Psoas muscle (tissue), 8 donors: Measurements from ENCODE around the gene ZNF521. TPM values are rescaled to one million over a fixed set of nuclear protein-coding genes. Genes with fewer than 3 reads are reported as not detected.

ENCODE experiments used
- ATAC-seq, 4 donors: fragments of 200-7000 bp; cut with Tn5 transposase; one replicate each; pipeline ENCODE4 v1.9.1; 2020; ENCODE audit warnings: moderate library complexity in 3 of 4, mild to moderate bottlenecking in 2 of 4
- DNase-seq, 2 donors: peaks; one replicate each; pipeline ENCODE4 v3.0.0-alpha.2; 2020
- H3K27ac ChIP-seq: fragments of 200-600 bp; one replicate; pipeline ENCODE4 v1.8.0; 2022
- H3K27me3 ChIP-seq, 3 donors: fragments of 200-600 bp in 1 of 3; one replicate each; pipeline versions ENCODE4 v1.6.1 to v1.8.0; 2013 to 2022; ENCODE audit warnings: low read length in 2 of 3, mild to moderate bottlenecking in 2 of 3, moderate library complexity in 1 of 3; ENCODE audit not compliant: insufficient read depth in 3 of 3
- H3K36me3 ChIP-seq, 2 donors: fragments of 200-600 bp in 1 of 2; one replicate each; pipeline versions ENCODE4 v1.6.1 to v1.8.0; 2013 to 2022; ENCODE audit warnings: low read depth in 1 of 2, mild to moderate bottlenecking in 1 of 2, moderate library complexity in 1 of 2; ENCODE audit not compliant: insufficient read depth in 1 of 2
- H3K4me1 ChIP-seq: fragments of 200-600 bp; one replicate; pipeline ENCODE4 v1.8.0; 2022
- H3K4me3 ChIP-seq: fragments of 200-600 bp; one replicate; pipeline ENCODE4 v1.8.0; 2022; ENCODE audit warnings: mild to moderate bottlenecking
- H3K9me3 ChIP-seq: fragments of 200-600 bp; one replicate; pipeline ENCODE4 v1.8.0; 2022
- CTCF ChIP-seq: fragments of 200-600 bp; IDR thresholded peaks from one replicate; pipeline ENCODE4 v1.8.0; 2022; ENCODE audit warnings: antibody characterized with exemption
- WGBS, 3 donors: extraction: QIAGEN DNeasy Blood & Tissue Kit; methylation state at CpG; one replicate each; pipeline versions ENCODE4 v1.1.6 to v1.1.7; 2013; 5-methylcytosine and 5-hydroxymethylcytosine counted together
- intact Hi-C, 2 donors: fragments of 100-400 bp; cut with DNase I; formaldehyde crosslinking; loops; one replicate each; pipeline versions ENCODE4 v1.11.0 to v1.14.2; 2022
- polyA plus RNA-seq, 3 donors: library from polyadenylated mRNA; stranded (reverse); fragments of 200-250 nt; gene quantifications; one replicate each; pipeline ENCODE4 v1.2.3, GENCODE V29; 2013
- total RNA-seq, 4 donors: library from RNA; stranded (reverse); fragmentation: NEBNext Ultra II Directional in 2 of 4; extraction: Animal tissue kit (Norgen Biotek cat#: 25700) in 2 of 4; gene quantifications; one replicate each; pipeline versions ENCODE4 v1.2.1 to v1.2.4, GENCODE V29; 2021 to 2023
- donor health status: healthy with polysubstance abuse.
- donor health status: DM: no; HTN: no; CAD: no; lungs with moderate emphysema.
- donor health status: Bipolar disorder and iron deficiency.
- donor health status: healthy.
- donor health status: DM: yes; HTN: yes; CAD: no.
- donor health status: DM: no; HTN: no; CAD: no.
- donor health status: DM: no; HTN: no; CAD: no.
- donor health status: DM: yes; HTN: yes; CAD: no.

The ZNF521 gene
- total and polyA plus RNA-seq, 7 donors, result 1.8 to 13.2 (median 4.2) TPM

- TF ChIP-seq CTCF, result no peak
- 61 to 75% (median 61%) methylated on average over 3 of the region's 3 CpGs for WGBS, 3 donors
These were observed 141.3 kb downstream of the ZNF521 start for GRCh38 chr18:25210622-25211021.

DNA sequence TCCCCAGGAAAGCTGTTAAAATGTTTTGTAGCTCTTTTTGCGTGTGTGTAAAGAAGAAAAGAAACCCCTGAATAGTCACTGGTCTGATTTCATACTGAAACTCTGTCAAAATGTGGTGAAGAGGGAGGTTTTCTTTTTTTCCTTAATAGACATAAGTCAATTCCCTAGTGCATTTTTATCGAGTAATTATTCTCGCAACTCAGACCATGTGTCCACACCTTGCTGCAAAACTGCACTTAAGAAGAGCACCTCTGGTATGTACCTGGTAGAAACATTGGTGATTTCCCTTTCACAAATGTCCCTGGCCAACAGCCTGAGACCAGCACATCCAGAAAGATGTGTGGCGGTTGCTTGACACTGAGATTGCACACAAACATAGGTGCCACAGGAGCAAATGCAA, 159.9 kb downstream of the ZNF521 start:
- no peak overlapping the region for H3K4me3 ChIP-seq
- WGBS, 3 donors, result 78 to 81% (median 79%) methylated on average over 4 of the region's 4 CpGs
- no peak overlapping the region for H3K27ac ChIP-seq
- H3K9me3 ChIP-seq, result no peaks in the 10 kb centered on the region
- H3K4me1 ChIP-seq, result no peaks in the 10 kb centered on the region
- H3K27me3 ChIP-seq, result no peaks in the 10 kb centered on the region
- intact Hi-C loops, result no loop called here
- no peak for TF ChIP-seq CTCF
- DNase-seq (no peak), ATAC-seq (no peak)
- H3K36me3 ChIP-seq, result no peaks in the 10 kb centered on the region

More at GRCh38 chr18:25210622-25211021, 141.3 kb downstream of the ZNF521 start:
- Histone ChIP-seq H3K36me3 (no peaks in the 10 kb centered on the region), H3K4me3 (no peak overlapping the region), H3K27me3 (no peaks in the 10 kb centered on the region), H3K4me1 (no peaks in the 10 kb centered on the region), H3K9me3 (no peaks in the 10 kb centered on the region), H3K27ac (no peak overlapping the region)
- intact Hi-C loops, result no loop called here
- ATAC-seq (no peak), DNase-seq (no peak)

GRCh38 chr18:25190472-25190871, 161.5 kb downstream of the ZNF521 start:
- no peak for TF ChIP-seq CTCF
- intact Hi-C loops, result no loop called here
- ATAC-seq, result no peak

DNA sequence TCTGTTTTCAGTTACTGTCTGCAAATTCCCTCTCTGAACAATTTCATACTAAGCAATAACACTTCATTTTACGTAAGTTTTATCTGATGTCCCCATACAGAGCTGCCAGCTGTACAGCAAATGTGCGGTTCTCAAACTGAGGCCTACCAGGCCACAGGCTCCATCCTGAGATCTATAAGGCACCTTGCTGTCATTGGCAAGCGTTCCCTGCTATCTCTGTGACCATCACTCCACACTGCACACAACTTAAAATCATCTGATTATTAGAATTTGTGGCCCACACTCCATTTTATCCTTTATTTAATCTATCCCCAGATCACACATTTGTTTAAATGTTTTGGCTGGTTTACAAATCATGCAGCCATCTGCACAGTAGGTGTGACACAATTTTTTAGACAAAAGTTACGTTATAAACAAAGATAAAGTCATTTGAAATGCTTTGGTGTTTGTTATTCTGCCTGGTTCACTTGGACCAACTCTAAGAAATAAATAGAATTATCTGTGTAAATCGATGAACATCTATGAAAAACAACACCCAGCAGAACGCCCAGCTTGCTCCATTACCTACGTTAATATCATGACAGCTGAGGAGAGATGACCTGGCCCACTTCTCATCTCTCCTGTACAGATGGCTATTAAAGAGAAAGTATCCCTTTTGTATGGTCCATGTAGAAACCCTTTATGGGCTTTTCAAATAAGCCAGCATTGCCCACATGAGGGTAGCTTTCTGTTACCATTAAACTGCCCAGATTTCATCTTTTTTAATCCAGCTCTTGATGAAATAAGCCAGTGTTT, 162.4 kb downstream of the ZNF521 start:
- H3K27me3 ChIP-seq, result no peaks in the 10 kb centered on the region
- no peaks in the 10 kb centered on the region for H3K4me1 ChIP-seq
- no peak for ATAC-seq
- intact Hi-C loops, result no loop called here
- no peak for DNase-seq
- H3K36me3 ChIP-seq, result no peaks in the 10 kb centered on the region
- WGBS, 3 donors, result 78 to 89% (median 82%) methylated on average over 7 of the region's 7 CpGs
- TF ChIP-seq CTCF, result no peak
- no peak overlapping the region for H3K27ac ChIP-seq
- H3K4me3 ChIP-seq, result no peak overlapping the region
- no peaks in the 10 kb centered on the region for H3K9me3 ChIP-seq

More at GRCh38 chr18:25190472-25190871, 161.5 kb downstream of the ZNF521 start:
- DNase-seq, result no peak
- no peaks in the 10 kb centered on the region for H3K36me3 ChIP-seq
- H3K4me1 ChIP-seq, result no peaks in the 10 kb centered on the region
- H3K27ac ChIP-seq, result no peak overlapping the region
- no peaks in the 10 kb centered on the region for H3K27me3 ChIP-seq
- WGBS, 3 donors, result 80 to 86% (median 85%) methylated on average over 3 of the region's 3 CpGs
- no peak overlapping the region for H3K4me3 ChIP-seq
- no peaks in the 10 kb centered on the region for H3K9me3 ChIP-seq
